ENCODE measurements around the gene STX5. TPM values are rescaled to one million over a fixed set of nuclear protein-coding genes. Genes with fewer than 3 reads are reported as not detected.

The STX5 gene
- total and polyA plus RNA-seq, 9 of the 15 experiments (the other 6 are each of a cell fraction or from before 2014, with no cell fraction given) = 2.8 to 28.6 (median 23.7) TPM

DNA sequence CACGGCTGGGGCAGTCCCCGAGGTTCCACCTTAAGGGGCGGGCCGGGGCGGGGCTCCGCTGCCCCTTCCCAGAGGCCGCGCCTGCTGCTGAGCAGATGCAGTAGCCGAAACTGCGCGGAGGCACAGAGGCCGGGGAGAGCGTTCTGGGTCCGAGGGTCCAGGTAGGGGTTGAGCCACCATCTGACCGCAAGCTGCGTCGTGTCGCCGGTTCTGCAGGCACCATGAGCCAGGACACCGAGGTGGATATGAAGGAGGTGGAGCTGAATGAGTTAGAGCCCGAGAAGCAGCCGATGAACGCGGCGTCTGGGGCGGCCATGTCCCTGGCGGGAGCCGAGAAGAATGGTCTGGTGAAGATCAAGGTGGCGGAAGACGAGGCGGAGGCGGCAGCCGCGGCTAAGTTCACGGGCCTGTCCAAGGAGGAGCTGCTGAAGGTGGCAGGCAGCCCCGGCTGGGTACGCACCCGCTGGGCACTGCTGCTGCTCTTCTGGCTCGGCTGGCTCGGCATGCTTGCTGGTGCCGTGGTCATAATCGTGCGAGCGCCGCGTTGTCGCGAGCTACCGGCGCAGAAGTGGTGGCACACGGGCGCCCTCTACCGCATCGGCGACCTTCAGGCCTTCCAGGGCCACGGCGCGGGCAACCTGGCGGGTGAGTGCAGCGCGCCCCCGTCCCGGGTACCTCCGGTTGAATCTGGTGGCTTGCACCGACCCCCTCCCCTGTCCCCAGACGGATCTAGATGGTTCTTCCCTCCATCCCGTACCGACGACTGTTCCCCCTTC is 49.1 kb upstream of the STX5 start, which contains the start of gene SLC3A2 (continued):
- TF ChIP-seq, protein P1, sequence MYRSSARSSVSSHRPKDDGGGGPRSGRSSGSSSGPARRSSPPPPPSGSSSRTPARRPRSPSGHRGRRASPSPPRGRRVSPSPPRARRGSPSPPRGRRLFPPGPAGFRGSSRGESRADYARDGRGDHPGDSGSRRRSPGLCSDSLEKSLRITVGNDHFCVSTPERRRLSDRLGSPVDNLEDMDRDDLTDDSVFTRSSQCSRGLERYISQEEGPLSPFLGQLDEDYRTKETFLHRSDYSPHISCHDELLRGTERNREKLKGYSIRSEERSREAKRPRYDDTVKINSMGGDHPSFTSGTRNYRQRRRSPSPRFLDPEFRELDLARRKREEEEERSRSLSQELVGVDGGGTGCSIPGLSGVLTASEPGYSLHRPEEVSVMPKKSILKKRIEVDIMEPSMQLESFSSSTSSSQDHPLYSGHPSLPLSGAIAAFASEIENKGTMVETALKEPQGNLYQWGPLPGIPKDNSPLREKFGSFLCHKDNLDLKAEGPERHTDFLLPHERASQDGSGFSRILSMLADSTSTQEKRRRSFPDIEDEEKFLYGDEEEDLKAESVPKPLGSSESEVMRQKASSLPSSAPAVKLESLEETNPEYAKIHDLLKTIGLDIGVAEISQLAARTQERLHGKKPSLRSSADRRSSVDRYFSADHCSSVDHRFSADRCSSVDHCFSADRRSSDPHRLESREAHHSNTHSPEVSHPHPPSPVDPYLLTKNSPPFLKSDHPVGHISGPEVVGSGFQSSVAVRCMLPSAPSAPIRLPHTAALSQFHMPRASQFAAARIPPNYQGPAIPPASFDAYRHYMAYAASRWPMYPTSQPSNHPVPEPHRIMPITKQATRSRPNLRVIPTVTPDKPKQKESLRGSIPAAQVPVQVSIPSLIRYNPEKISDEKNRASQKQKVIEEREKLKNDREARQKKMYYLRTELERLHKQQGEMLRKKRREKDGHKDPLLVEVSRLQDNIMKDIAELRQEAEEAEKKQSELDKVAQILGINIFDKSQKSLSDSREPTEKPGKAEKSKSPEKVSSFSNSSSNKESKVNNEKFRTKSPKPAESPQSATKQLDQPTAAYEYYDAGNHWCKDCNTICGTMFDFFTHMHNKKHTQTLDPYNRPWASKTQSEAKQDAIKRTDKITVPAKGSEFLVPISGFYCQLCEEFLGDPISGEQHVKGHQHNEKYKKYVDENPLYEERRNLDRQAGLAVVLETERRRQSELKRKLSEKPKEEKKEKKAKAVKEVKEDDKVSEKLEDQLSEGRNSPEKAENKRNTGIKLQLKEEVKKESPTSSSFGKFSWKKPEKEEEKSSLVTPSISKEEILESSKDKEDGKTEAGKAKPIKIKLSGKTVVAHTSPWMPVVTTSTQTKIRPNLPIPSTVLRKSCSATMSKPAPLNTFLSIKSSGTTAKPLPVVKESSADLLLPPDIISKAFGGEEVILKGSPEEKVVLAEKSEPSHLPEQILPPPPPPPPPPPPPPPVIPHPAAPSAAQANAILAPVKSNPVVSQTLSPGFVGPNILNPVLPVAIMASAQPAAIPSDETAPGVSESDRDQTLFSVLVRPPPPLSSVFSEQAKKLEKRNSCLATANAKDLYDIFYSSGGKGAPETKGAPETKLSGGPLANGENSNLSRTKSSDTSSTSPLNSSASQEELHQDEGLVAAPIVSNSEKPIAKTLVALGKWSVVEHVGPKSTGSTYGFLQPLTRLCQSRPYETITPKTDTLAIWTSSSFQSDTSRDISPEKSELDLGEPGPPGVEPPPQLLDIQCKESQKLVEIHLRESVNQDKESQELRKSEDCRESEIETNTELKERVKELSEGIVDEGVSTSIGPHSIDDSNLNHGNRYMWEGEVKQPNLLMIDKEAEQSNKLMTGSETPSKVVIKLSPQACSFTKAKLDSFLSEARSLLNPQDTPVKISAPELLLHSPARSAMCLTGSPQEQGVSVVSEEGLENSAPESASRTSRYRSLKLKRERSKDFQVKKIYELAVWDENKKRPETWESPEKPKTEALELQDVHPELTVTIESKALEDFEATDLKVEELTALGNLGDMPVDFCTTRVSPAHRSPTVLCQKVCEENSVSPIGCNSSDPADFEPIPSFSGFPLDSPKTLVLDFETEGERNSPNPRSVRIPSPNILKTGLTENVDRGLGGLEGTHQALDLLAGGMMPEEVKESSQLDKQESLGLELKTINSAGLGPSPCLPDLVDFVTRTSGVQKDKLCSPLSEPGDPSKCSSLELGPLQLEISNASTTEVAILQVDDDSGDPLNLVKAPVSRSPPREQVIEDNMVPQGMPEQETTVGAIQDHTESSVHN (IDR thresholded peaks at IDR 0.05; ENCODE audit: borderline replicate concordance in 1 of 2, low read depth in 1 of 2) = no peak
- TF ChIP-seq, protein P2, sequence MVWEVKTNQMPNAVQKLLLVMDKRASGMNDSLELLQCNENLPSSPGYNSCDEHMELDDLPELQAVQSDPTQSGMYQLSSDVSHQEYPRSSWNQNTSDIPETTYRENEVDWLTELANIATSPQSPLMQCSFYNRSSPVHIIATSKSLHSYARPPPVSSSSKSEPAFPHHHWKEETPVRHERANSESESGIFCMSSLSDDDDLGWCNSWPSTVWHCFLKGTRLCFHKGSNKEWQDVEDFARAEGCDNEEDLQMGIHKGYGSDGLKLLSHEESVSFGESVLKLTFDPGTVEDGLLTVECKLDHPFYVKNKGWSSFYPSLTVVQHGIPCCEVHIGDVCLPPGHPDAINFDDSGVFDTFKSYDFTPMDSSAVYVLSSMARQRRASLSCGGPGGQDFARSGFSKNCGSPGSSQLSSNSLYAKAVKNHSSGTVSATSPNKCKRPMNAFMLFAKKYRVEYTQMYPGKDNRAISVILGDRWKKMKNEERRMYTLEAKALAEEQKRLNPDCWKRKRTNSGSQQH (CRISPR knock-in tag; IDR thresholded peaks at IDR 0.05) = peak; percentile 93; the same call in 1 of the 2 replicates
- 0 out of 2 replicates have a peak, but pooled peaks have one; percentile 60 for TF ChIP-seq ZNF695 (CRISPR knock-in tag; IDR thresholded peaks at IDR 0.05)
- TF ChIP-seq RNF2 (IDR thresholded peaks at IDR 0.05) = peak; percentile 52; the same call in 1 of the 2 replicates
- TF ChIP-seq, protein P3, sequence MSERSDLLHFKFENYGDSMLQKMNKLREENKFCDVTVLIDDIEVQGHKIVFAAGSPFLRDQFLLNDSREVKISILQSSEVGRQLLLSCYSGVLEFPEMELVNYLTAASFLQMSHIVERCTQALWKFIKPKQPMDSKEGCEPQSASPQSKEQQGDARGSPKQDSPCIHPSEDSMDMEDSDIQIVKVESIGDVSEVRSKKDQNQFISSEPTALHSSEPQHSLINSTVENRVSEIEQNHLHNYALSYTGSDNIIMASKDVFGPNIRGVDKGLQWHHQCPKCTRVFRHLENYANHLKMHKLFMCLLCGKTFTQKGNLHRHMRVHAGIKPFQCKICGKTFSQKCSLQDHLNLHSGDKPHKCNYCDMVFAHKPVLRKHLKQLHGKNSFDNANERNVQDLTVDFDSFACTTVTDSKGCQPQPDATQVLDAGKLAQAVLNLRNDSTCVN (CRISPR knock-in tag; IDR thresholded peaks at IDR 0.05) = 0 out of 2 replicates have a peak, but pooled peaks have one; percentile 47
- no peak for TF ChIP-seq DACH1 (IDR thresholded peaks at IDR 0.05; ENCODE audit: partially characterized antibody)
- no peak for TF ChIP-seq BMI1 (IDR thresholded peaks at IDR 0.05; ENCODE audit: low read length)
- no peak for TF ChIP-seq ZNF780A (CRISPR knock-in tag; IDR thresholded peaks at IDR 0.05)
- peak; percentile 81 for TF ChIP-seq RB1 (IDR thresholded peaks at IDR 0.05; ENCODE audit: low read depth)
- TF ChIP-seq, protein P4, sequence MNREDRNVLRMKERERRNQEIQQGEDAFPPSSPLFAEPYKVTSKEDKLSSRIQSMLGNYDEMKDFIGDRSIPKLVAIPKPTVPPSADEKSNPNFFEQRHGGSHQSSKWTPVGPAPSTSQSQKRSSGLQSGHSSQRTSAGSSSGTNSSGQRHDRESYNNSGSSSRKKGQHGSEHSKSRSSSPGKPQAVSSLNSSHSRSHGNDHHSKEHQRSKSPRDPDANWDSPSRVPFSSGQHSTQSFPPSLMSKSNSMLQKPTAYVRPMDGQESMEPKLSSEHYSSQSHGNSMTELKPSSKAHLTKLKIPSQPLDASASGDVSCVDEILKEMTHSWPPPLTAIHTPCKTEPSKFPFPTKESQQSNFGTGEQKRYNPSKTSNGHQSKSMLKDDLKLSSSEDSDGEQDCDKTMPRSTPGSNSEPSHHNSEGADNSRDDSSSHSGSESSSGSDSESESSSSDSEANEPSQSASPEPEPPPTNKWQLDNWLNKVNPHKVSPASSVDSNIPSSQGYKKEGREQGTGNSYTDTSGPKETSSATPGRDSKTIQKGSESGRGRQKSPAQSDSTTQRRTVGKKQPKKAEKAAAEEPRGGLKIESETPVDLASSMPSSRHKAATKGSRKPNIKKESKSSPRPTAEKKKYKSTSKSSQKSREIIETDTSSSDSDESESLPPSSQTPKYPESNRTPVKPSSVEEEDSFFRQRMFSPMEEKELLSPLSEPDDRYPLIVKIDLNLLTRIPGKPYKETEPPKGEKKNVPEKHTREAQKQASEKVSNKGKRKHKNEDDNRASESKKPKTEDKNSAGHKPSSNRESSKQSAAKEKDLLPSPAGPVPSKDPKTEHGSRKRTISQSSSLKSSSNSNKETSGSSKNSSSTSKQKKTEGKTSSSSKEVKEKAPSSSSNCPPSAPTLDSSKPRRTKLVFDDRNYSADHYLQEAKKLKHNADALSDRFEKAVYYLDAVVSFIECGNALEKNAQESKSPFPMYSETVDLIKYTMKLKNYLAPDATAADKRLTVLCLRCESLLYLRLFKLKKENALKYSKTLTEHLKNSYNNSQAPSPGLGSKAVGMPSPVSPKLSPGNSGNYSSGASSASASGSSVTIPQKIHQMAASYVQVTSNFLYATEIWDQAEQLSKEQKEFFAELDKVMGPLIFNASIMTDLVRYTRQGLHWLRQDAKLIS (CRISPR knock-in tag; IDR thresholded peaks at IDR 0.05) = peak; percentile 93; the same call in 1 of the 2 replicates
- TF ChIP-seq BRD9 (IDR thresholded peaks at IDR 0.05; ENCODE audit: low read depth, partially characterized antibody) = peak; percentile 91

Measured in K562 (cell line).